Chondrocyte (in vitro differentiated cells): ENCODE results near the gene SRD5A1. TPM values are rescaled to one million over a fixed set of nuclear protein-coding genes. Genes with fewer than 3 reads are reported as not detected.
A peak's percentile ranks its signal among the peaks of the same experiment; 100 is the strongest.

Experiments
- DNase-seq: peaks from one replicate; pipeline ENCODE4 v3.0.0; 2021; ENCODE audit warnings: mixed read lengths, low spot score
- H3K27ac Mint-ChIP-seq: one replicate; pipeline ENCODE4 v1.8.0; 2021; ENCODE audit warnings: mild to moderate bottlenecking, moderate library complexity, mixed read lengths; ENCODE audit not compliant: unreplicated experiment
- H3K27me3 Mint-ChIP-seq: 2 replicates; pipeline ENCODE4 v1.8.0; 2021; ENCODE audit warnings: low read depth, mixed read lengths
- H3K36me3 Mint-ChIP-seq: 2 replicates; pipeline ENCODE4 v1.8.0; 2021; ENCODE audit warnings: low read depth, mixed read lengths
- H3K4me1 Mint-ChIP-seq: 2 replicates; pipeline ENCODE4 v1.8.0; 2021; ENCODE audit warnings: low read depth, mild to moderate bottlenecking, mixed read lengths
- H3K4me3 Mint-ChIP-seq: one replicate; pipeline ENCODE4 v1.8.0; 2021; ENCODE audit warnings: mild to moderate bottlenecking, moderate library complexity, mixed read lengths; ENCODE audit not compliant: unreplicated experiment
- H3K9me3 Mint-ChIP-seq: 2 replicates; pipeline ENCODE4 v1.8.0; 2021; ENCODE audit warnings: low read depth, mixed read lengths
- CTCF ChIP-seq: fragments of 200-600 bp; sonication (generic); IDR thresholded peaks from 2 replicates; pipeline ENCODE4 v1.5.0; 2021; ENCODE audit warnings: antibody characterized with exemption, mild to moderate bottlenecking, moderate library complexity
- total RNA-seq: library from RNA; stranded (reverse); gene quantifications from 3 replicates; pipeline ENCODE4 v1.2.1, GENCODE V29; 2021

SRD5A1 gene
- total RNA-seq, 1 donor from 2014 or later: 32.3 TPM

GRCh38 chr5:6623941-6624340 is 9.3 kb upstream of the SRD5A1 start:
- H3K27ac Mint-ChIP-seq: no peak overlapping the region
- H3K9me3 Mint-ChIP-seq: peaks cover 10% of the 10 kb centered on the region
- no peak overlapping the region for H3K4me3 Mint-ChIP-seq
- H3K27me3 Mint-ChIP-seq: no peaks in the 10 kb centered on the region
- TF ChIP-seq CTCF: no peak
- peaks cover 52% of the 10 kb centered on the region for H3K36me3 Mint-ChIP-seq
- DNase-seq: no peak
- no peaks in the 10 kb centered on the region for H3K4me1 Mint-ChIP-seq

DNA sequence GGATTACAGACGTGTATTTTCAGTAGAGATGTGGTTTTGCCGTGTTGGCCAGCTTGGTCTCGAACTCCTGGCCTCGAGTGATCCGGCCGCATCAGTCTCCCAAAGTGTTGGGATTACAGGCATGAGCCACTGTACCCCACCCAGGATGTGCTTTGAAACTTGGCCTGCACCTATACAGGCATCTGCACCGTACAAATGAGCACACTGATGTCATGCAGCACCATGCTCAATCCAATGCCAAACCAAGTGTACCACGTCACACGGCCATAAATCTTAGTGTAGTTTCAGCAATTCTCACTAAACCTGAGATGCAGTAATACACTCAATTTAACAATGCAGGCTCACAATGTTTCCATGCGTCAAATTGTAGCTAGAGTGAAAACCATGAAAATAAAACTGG is 6.7 kb upstream of the SRD5A1 start:
- H3K27me3 Mint-ChIP-seq: no peaks in the 10 kb centered on the region
- no peak overlapping the region for H3K27ac Mint-ChIP-seq
- H3K9me3 Mint-ChIP-seq: peaks cover 10% of the 10 kb centered on the region
- peaks cover 49% of the 10 kb centered on the region for H3K36me3 Mint-ChIP-seq
- H3K4me3 Mint-ChIP-seq: no peak overlapping the region
- H3K4me1 Mint-ChIP-seq: peaks cover 14% of the 10 kb centered on the region
- TF ChIP-seq CTCF: no peak
- DNase-seq: no peak

DNA sequence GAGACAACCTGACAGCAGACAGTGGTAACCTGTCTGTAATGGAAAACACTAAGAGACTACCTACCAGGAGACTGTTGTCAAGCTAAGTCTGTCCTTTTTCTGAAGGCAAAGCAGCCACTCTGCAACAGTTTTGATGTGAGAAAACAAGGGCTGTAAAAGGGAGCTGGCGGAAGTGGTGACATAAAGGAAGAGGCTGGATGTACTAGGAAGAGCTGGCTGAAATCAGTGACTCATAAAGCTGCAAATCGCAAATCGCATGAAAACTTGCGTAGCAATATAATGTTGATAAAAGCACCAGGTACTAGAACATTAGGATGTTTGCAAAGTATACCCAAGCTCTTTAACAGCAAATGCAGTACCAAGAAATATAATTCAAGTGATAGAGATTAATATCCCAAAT is 1.8 kb upstream of the SRD5A1 start:
- H3K4me3 Mint-ChIP-seq: peak overlapping the region; percentile 100
- no peaks in the 10 kb centered on the region for H3K9me3 Mint-ChIP-seq
- H3K27ac Mint-ChIP-seq: peak overlapping the region; percentile 15
- TF ChIP-seq CTCF: no peak
- peaks cover 11% of the 10 kb centered on the region for H3K36me3 Mint-ChIP-seq
- DNase-seq: no peak
- no peaks in the 10 kb centered on the region for H3K27me3 Mint-ChIP-seq
- peaks cover 30% of the 10 kb centered on the region for H3K4me1 Mint-ChIP-seq

DNA sequence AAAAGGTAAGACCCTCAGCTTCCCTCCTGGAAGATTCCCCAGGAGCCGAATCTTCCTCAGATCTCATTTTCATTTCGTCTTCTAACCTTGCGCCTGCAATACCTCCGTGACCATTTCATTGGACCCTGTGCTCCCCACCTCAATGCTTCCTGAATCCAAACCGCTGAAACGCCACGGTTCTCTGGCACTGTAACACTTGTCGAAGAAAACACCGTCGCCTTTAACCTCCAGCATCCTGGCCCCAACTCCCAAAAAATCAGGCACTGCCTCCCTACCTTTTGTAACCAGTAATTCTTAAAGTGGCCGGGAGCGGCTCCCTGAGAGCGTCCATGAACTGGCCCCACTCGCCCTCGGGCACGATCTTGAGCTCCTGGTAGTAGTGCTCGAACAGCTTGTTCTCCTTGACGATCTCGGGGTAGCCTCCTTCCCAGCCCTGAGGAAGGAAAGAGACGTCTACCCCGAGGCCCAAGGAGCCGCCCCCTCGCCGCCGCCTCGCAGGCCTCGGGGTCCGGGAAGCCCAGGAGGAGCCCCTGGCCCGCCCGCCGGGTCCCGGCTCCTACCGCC is 834 bp upstream of the SRD5A1 start:
- peaks cover 9% of the 10 kb centered on the region for H3K36me3 Mint-ChIP-seq
- H3K27ac Mint-ChIP-seq: peak overlapping the region; percentile 99
- TF ChIP-seq CTCF: peak; percentile 60
- peak overlapping the region; percentile 100 for H3K4me3 Mint-ChIP-seq
- no peaks in the 10 kb centered on the region for H3K27me3 Mint-ChIP-seq
- DNase-seq: no peak
- no peaks in the 10 kb centered on the region for H3K9me3 Mint-ChIP-seq
- H3K4me1 Mint-ChIP-seq: peaks cover 30% of the 10 kb centered on the region

- Mint-ChIP-seq H3K4me3 (peak overlapping the region; percentile 100), H3K27ac (peak overlapping the region; percentile 80), H3K36me3 (peaks cover 7% of the 10 kb centered on the region), H3K4me1 (peaks cover 30% of the 10 kb centered on the region), H3K9me3 (no peaks in the 10 kb centered on the region), H3K27me3 (no peaks in the 10 kb centered on the region)
- no peak for DNase-seq
- TF ChIP-seq CTCF: no peak
Measured at GRCh38 chr5:6633469-6634245, 417 bp downstream of the SRD5A1 start.
